T47D (cell line): Measurements from ENCODE around the gene NDST4.
A peak's percentile ranks its signal among the peaks of the same experiment; 100 is the strongest.
"Not testable (repeated sequence)": the region's sequence is repeated elsewhere in the genome, so short reads cannot be mapped to it uniquely, and the experiment has no call there.

ENCODE experiments used
- DNase-seq, 2 experiments: peaks; one replicate each; pipeline versions ENCODE4 v3.0.0 to v3.0.0-alpha.2; 2011 to 2012; ENCODE audit warnings: low read depth in 1 of 2, low spot score in 1 of 2
- JUND ChIP-seq: IDR thresholded peaks from 2 replicates; pipeline ENCODE4 v1.6.1; 2012; ENCODE audit warnings: low read depth
- in situ Hi-C: cut with HindIII; loops from 2 replicates; pipeline ENCODE4 v1.10.0; 2016; ENCODE audit warnings: low sequenced_read_pairs, low pct_unique_long_range_greater_than_20kb

NDST4 gene

DNA sequence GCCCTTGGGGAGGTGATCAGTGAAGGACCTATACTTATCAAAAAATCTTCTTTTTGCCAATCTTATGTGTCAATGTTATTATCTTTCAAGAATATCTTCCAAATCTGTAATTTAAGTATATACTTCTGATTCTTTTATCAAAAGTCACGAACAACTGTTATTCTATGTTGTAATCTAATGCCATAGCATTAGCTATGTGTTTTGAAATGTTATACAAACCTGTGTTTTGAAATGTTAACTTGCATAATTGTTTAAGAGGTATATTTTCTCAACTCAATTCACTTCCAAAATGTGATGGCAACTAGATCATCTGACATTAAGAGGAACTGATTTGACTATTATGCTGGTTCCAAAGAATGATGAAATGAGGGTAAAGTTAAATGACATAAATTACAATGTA is 113.5 kb downstream of the NDST4 start:
- in situ Hi-C loops: no loop called here
- DNase-seq: no peak
- TF ChIP-seq JUND: no peak

DNA sequence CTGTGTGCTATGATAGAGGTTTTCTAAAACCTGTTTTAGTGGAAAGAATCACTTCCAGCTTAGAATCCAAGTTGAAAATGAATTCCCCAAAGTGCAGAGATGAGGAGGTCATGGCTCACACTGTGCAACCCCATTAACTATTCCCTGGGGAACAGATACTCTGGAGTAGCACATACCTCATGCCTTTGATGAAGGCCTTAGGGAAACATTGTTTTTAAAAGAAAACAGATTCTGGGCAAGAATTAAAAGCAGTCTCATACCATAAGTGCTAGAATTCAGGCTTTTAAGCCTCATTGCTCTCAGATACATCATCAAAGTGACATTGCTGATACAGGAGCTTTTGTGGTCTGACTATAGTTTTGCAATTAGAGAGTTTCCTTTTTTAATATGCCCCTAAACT is 115.1 kb downstream of the NDST4 start:
- no peak for DNase-seq
- in situ Hi-C loops: no loop called here
- no peak for TF ChIP-seq JUND

DNA sequence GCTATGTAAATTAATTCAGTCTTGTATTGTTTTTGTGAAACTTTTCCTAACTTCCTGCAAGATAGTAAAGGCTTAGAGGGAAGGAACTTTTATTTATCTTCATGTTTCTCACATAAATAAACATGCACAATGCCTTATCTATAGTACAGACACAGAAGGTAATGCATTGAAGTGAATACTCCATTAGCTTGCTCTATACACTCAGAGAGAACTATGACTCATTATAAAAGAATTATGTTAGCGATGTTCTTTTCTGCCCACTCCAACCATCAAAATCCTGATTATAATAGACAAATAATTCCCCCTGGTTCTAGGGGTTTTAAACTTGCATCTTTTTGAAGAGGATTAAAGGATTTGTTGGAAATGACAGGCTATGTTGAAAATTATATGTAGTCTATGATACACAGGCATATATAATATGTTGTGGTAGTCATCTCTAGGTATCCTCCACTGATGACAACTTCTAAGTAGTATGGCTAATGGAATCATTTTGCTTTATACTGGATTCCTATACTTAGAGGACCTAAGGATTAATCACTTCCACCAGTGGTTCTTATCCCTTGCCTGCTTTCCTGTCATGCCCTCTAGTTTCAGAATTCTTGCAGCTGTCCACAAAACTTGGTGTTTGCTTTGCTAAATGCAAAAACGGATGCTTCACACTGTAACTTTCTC is 115.7 kb downstream of the NDST4 start:
- in situ Hi-C loops: no loop called here
- no peak for DNase-seq
- TF ChIP-seq JUND: no peak

GRCh38 chr4:114986133-114986532 is 127.3 kb downstream of the NDST4 start:
- no peak for TF ChIP-seq JUND
- in situ Hi-C loops: no loop called here
- no peak for DNase-seq

DNA sequence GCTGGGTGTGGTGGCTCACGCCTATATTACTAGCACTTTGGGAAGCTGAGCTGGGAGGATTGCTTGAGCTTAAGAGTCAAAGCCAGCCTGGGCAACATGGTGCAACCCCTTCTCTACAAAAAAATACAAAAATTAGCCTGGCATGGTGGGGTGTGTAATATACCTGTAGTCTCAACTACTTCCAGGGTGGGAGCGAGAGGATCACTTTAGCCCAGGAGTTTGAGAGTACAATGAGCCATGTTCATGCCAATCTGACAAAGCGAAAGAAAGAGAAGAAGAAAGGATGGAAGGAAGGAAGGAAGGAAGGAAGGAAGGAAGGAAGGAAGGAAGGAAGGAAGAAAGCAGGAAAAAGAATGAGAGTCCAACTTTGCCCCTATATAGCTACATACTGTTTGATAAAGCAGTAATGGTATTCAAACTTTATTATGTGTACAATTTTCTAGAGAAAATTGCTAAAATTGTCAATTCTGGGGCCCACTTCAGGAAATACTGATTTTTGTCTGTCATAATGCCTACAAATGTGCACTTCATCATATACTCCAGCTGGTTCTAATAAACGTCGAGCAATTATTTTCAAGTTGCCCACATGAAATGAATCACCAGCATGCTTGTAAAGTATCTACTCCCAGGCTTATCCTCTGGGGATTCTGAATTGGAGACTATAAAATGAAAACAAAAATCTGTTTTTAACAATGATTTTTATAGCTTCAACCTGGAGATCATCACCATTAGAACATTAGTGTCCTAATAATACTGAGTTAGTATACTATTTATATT is 132.3 kb downstream of the NDST4 start:
- TF ChIP-seq JUND: no peak
- in situ Hi-C loops: no loop called here
- no peak for DNase-seq

DNA sequence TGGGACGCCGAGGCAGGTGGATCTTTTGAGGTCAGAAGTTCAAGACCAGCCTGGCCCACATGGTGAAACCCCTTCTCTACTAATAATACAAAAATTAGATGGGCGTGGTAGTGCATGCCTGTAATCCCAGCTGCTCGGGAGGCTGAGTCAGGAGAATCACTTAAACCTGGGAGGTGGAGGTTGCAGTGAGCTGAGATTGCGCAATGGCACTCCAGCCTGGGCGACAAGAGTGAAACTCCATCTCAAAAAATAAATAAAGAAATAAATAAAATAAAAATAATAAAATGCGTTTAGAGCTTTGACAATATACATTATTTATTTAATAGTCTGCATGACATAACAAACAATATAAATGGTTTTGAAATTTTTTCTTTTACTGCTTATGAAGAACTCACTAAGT is 133.0 kb downstream of the NDST4 start:
- in situ Hi-C loops: not testable (repeated sequence)

GRCh38 chr4:114976901-114977300 is 136.5 kb downstream of the NDST4 start:
- DNase-seq: no peak
- no peak for TF ChIP-seq JUND
- in situ Hi-C loops: no loop called here

More for the DNA sequence above, 133.0 kb downstream of the NDST4 start:
- DNase-seq: not testable (repeated sequence)

DNA sequence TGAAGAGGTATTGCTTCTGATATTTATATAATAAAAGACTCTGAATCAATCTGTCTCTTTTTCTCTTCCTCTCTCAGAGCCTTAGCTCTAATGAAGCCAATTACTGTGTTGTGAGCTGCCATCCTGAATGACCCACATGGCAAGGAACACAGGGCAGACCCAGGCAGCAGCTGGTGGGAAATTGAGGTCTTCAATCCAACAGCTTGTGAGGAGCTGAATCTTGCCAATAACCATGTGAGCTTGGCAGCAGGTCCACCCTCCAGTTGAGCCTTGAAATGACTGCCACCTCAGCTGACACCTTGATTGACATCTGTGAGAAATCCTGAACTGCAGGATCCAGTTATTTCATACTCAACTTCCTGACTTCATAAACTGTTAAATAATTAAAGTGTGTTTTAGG is 149.4 kb downstream of the NDST4 start:
- no peak for TF ChIP-seq JUND
- in situ Hi-C loops: no loop called here
- no peak for DNase-seq

DNA sequence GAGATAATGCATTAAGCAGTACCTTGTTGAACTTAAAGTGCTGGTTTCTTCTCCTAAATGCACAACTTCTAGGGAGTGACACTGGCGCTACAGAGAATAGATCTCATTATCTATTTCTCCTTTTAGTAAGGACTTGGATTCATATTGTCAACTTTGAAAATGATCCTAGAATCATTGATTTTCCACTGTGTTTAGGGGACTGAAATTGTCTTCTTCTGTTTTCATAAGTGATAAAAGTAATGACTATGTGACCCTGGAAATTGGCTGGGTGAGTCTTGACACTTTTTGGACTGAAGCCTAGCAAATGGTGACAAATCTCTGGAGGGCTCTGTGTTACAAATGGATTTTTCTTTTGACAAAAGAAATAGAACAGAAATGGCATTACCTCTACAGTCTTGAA is 167.8 kb downstream of the NDST4 start:
- TF ChIP-seq JUND: no peak
- in situ Hi-C loops: no loop called here

GRCh38 chr4:114941503-114941902 is 171.9 kb downstream of the NDST4 start:
- in situ Hi-C loops: no loop called here
- no peak for TF ChIP-seq JUND
- DNase-seq: no peak

More for the DNA sequence above, 167.8 kb downstream of the NDST4 start:
- DNase-seq: no peak

DNA sequence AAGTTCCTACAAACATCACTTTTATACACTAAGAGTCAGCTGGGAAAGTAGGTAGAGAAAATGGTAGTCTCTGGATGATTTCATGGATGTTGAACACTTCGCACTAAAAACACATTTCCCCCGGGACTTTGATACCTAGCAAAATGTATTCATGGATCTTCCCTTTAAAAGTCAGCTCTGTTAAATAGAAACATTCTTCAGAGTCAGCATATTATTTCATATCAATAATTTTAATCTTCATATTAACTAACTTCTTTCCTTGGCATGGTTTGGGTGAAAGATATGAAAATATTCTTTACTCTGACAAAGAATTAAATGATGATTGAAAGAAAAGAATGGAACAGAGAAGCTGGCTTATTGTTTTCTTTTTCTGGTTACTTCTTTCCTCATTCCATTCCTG is 185.5 kb downstream of the NDST4 start:
- no peak for TF ChIP-seq JUND
- in situ Hi-C loops: no loop called here
- no peak for DNase-seq

DNA sequence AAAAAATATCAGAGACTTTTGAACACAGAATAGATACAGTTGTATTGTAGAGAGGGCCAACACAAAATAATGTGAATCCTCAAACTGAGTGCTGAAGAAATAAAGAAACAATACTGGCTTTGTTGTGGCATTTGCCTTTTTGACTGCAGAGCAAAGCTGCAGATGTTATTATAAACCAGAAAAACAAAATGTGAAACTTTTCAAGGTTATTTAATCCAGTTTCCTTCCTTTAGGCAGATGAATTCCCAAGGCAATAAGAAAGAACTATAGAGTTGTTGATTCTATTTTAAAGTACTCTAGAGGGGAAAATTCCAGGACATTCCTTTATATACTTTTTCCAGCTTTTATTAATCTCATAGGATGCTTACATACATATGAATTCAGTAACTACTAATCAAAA is 186.8 kb downstream of the NDST4 start:
- in situ Hi-C loops: no loop called here
- TF ChIP-seq JUND: no peak
- no peak for DNase-seq

DNA sequence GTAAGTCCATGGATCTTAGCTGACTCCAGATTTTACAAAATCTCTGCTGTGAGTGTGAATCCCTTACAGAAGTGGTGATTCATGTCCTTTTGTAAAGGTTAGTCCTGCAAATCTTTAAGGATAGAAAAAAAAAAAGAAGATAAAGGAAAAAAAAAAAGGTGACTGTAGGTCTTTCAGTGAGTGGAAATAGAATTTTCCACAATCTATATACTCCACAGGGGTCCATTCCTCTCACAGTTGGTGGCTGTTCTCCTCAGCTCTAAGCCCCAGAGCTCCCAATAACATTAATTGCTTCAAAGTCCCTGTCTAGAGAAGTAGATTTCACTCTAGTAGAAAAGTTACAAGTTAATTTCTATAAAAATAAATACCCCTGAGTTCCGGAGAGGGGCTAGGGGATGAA is 189.1 kb downstream of the NDST4 start:
- in situ Hi-C loops: no loop called here
- DNase-seq: no peak
- TF ChIP-seq JUND: no peak

GRCh38 chr4:114922592-114922933 is 190.9 kb downstream of the NDST4 start:
- peak in 1 of 2 experiments; percentile 1 for DNase-seq
- in situ Hi-C loops: no loop called here
- no peak for TF ChIP-seq JUND
